Right ventricle myocardium superior (tissue), 1 donor: ENCODE measurements around the gene TAF1. TPM values are rescaled to one million over a fixed set of nuclear protein-coding genes. Genes with fewer than 3 reads are reported as not detected.
"Not testable (repeated sequence)": the region's sequence is repeated elsewhere in the genome, so short reads cannot be mapped to it uniquely, and the experiment has no call there.

Experiments
- ATAC-seq: fragments of 200-7000 bp; cut with Tn5 transposase; one replicate; pipeline ENCODE4 v1.9.1; 2020; ENCODE audit warnings: mild to moderate bottlenecking; ENCODE audit not compliant: poor library complexity
- DNase-seq: peaks from one replicate; pipeline ENCODE4 v3.0.0-alpha.2; 2020
- intact Hi-C: fragments of 100-400 bp; cut with DNase I; formaldehyde crosslinking; loops from one replicate; pipeline ENCODE4 v1.11.2; 2022
- total RNA-seq: library from RNA; stranded (reverse); fragmentation: NEBNext Ultra II Directional; extraction: Animal tissue kit (Norgen Biotek cat#: 25700); gene quantifications from one replicate; pipeline ENCODE4 v1.2.1, GENCODE V29; 2021
- donor health status: DM: no; HTN: yes; CAD: no; lungs with severe emphysema.

The TAF1 gene
- total RNA-seq, 1 donor from 2014 or later: 13.4 TPM

DNA sequence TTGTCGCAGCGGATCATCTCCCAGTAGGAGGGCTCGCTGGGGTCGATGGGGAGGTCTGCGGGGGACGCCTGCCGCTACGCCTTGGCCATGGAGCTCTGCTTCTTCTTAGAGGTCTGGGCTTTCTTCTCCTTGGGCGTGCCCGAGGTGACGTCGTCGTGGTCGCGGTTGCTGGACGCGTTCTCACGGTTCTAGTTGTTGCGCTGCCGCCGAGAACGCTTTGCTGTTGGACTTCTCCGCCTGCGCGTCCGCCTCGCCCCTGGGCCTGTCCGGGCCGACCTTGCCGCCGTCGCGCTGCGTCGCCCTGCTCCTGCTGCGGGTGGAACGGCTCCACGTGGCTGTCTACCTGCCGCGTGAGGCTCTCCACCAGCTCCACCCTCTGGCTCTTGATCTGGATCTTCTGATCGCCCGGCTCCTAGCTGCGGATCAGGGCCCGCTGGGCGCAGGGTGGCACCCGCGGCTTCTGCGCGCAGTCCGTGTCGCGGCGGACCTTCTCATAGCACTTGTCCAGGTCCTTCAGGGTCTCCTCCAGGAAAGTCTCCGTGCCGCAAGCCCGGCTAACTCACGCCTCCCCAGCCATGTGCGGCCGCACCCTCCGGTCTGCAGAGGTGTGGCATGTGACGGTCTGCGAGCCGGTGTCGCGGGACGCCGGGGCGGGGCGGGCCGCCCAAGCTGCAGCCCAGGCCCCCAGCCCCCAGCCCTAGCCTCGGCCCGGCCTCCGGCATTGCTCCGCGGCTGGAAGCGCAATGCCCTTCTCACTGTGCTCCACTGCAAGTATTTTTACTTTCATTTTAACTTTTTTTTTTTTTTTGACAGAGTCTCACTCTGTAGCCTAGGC, 126.3 kb downstream of the TAF1 start:
- ATAC-seq (peak; percentile 86), DNase-seq (peak; percentile 73)
- intact Hi-C loops: no loop called here

DNA sequence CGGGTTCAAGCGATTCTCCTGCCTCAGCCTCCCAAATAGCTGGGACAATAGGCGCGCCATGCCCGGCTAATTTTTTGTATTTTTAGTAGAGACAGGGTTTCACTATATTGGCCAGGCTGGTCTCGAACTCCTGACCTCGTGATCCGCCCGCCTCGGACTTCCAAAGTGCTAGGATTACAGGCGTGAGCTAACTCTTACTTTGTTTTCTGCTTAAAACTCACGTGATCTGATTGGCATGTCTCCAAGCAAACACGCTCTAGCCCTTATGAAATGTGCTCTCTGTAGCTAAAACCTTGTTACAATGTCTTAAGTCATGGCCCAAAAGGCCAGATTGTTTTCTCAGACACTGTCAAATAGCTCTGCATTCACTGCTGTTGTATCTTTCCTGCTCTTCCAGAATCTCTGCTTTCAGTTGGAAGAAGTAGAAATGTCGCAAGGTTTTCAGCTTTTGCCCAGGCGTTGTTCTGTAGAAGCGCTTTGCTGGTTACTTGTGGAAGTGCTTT, 127.0 kb downstream of the TAF1 start:
- intact Hi-C loops: no loop called here
- no peak for DNase-seq
- ATAC-seq: peak; percentile 50

DNA sequence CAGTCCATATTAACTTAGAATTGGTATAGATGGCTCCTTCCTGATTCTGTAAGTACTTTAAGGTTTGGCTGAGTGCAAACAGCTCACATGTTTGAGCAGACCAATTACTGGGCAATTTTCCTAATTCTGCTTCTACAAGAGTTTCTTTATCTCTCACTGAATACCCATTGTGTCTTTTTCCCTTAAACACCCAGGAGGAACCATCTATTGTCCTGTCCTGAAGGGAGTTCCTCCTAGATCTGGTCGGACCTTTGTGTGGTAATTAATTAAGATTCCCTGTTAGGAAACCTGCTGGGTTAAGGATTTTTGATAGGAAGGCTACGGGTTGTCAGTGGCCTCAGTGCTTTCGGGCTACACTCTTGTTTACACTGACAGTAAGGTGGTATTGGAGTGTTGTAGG, 129.8 kb downstream of the TAF1 start:
- ATAC-seq, DNase-seq, intact Hi-C loops: not testable (repeated sequence)

DNA sequence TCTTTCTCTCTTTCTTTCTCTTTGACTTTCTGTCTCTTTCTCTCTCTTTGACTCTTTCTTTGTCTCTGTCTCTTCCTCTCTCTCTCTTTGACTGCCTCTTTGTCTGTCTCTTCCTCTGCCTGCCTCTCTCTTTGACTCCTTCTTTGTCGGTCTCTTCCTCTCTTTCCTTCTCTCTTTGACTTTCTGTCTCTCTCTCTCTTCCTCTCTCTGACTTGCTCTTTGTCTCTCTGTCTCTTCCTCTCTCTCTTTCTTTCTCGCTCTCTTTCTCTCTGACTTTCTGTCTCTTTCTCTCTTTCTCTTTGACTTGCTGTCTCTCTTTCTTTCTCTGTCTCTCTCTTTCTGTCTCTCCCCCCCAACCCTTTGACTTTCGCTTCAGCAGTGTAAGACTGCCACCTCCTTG, 130.3 kb downstream of the TAF1 start:
- intact Hi-C loops: no loop called here
- ATAC-seq: no peak
- no peak for DNase-seq

DNA sequence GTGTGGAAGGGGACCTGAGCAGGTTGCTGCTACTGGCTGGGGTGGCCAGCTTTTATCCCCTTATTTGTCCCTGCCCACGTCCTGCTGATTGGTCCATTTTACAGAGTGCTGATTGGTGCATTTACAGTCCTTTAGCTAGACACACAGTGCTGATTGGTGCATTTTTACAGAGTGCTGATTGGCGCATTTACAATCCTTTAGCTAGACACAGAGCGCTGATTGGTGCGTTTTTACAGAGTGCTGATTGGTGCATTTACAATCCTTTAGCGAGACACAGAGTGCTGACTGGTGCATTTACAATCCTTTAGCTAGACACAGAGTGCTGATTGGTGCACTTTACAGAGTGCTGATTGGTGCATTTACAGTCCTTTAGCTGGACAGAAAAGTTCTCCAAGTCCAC, 135.9 kb downstream of the TAF1 start:
- ATAC-seq, intact Hi-C loops, DNase-seq: not testable (repeated sequence)

DNA sequence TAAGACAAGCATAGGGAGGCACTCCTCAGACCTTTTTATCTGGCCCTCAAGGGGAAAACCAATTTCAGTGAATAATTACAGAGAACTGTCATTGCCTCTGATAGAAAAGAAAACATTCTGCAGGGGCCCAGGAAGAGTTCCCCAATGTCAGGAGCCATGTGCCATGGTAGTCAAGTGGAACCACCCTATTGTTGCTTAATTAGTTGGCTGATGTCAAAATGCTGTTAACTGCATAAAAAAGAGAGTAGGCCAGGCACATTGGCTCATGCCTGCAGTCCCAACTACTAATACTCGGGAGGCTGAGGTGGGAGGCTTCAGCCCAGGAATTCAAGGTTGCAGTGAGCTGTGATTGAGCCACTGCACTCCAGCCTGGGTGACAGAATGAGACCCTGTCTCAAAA, 138.2 kb downstream of the TAF1 start:
- intact Hi-C loops: no loop called here
- no peak for ATAC-seq
- DNase-seq: no peak

DNA sequence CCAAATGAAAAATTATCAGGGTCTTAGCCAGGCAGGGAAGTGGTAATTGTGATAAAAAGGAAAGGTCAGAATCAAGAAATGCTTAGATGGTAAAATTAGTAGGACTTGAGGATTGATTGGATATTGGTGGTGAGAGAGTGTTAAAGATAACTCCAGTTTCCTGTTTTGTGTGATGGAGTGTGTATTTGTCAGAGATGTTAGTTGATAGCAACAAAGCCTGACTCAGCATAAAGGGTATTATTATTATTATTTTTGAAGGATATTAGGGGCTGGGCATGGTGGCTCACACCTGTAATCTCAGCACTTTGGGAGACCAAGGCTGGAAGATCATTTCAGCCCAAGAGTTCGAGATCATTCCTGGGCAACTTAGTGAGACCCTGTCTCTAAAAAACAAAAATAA, 143.1 kb downstream of the TAF1 start:
- intact Hi-C loops: no loop called here
- ATAC-seq (no peak), DNase-seq (no peak)

DNA sequence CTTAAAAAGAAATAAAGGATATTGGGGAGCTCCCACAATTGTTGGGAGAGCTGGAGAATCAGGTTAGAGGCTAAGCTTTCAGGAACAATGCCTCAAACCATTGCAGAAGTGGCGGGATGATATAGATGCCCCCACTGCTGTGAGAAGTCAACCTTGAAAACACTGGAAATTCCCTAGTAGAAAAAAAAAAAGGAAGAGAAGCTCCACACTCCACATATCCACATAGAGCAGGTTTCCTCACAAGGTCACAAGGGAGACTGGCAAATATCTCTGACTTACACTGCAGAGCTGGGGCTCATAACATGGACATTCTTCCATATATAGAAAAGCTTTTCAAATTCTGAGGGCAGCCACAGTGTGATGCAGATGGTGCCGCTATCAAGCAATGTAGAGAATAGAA, 144.0 kb downstream of the TAF1 start:
- no peak for ATAC-seq
- intact Hi-C loops: no loop called here
- DNase-seq: no peak

DNA sequence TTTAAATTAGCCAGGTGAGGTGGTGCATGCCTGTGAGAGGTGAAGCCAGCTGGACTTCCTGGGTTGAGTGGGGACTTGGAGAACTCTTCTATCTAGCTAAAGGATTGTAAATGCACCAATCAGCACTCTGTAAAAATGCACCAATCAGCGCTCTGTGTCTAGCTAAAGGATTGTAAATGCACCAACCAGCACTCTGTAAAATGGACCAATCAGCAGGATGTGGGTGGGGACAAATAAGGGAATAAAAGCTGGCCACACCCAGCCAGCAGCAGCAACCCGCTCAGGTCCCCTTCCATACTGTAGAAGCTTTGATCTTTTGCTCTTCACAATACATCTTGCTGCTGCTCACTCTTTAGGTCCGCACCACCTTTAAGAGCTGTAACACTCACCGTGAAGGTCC, 147.6 kb downstream of the TAF1 start:
- DNase-seq, ATAC-seq, intact Hi-C loops: not testable (repeated sequence)

DNA sequence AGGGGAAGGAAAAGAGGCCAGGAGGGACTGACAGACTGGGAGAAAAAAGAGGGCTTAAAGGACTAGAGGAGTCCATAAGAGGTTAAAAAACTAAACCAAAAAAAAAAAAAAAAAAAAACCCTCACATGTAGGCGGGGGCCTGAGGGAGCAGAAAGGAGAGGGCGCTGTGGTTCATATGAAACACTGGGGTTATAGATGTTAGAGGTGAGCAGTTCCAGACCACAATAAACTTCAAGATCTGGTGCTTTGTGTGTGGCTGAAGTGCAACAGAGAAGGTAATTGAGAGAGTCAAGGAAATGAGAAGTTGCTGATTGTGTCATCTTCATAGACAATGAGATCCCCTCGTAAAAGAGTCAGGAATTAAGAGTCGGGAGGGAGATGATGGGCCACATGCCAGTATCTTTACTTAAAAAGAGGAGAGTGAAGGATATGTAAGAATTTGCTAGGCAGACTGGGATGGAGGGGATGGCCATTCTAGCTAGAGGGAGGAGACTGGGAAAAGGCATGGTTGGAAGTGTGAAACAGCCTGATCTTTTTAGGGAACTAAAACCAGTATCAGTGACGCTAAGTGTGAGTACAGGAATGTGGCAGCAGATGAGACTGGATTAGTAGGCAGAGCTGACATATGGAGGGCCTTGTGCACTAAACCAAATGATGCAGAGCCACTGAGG, 148.3 kb downstream of the TAF1 start:
- intact Hi-C loops: no loop called here
- ATAC-seq: peak; percentile 73
- no peak for DNase-seq

DNA sequence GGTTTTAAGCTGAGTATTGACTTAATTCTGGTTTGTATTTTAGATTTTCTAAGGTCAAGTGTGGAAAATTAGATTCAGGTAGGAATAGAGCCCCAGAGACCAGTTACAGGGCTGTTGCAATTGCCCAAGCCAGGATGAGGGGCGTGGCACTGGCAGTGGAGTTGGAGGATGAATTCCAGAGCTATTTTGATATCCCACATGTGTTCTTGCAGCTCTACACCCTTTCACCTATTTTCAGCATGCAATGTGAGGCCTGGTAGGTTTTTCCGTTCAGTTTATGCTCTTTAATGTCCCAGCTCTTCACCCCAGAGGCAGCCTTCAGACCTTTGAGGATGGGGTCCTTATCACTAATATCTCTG, 148.9 kb downstream of the TAF1 start:
- ATAC-seq (peak; percentile 97), DNase-seq (peak; percentile 48)
- intact Hi-C loops: no loop called here

Other genes starting within 250 kb of the TAF1 start
- 18.3 TPM for gene MED12, start 247.8 kb upstream of the TAF1 start, total RNA-seq
- gene NLGN3, start 221.5 kb upstream of the TAF1 start, total RNA-seq: 0.38 TPM
- not detected for gene GJB1, start 143.1 kb upstream of the TAF1 start, total RNA-seq
- gene ZMYM3, start 112.2 kb upstream of the TAF1 start, total RNA-seq: 13.0 TPM
- gene NONO, start 82.7 kb upstream of the TAF1 start, total RNA-seq: 89.9 TPM
- gene ITGB1BP2, start 64.6 kb upstream of the TAF1 start, total RNA-seq: 104 TPM
- gene OGT, start 166.7 kb downstream of the TAF1 start, total RNA-seq: 72.7 TPM
- gene GCNA, start 212.1 kb downstream of the TAF1 start, total RNA-seq: 2.2 TPM